NOMO-1 (cell line): ENCODE measurements around the gene CACNA2D2.

Source experiments
- DNase-seq, 2 experiments: peaks; one replicate each; lab custom pipeline; 2025; ENCODE audit not compliant: unreplicated experiment in 2 of 2; lab: John Stamatoyannopoulos, UW

The CACNA2D2 gene

DNA sequence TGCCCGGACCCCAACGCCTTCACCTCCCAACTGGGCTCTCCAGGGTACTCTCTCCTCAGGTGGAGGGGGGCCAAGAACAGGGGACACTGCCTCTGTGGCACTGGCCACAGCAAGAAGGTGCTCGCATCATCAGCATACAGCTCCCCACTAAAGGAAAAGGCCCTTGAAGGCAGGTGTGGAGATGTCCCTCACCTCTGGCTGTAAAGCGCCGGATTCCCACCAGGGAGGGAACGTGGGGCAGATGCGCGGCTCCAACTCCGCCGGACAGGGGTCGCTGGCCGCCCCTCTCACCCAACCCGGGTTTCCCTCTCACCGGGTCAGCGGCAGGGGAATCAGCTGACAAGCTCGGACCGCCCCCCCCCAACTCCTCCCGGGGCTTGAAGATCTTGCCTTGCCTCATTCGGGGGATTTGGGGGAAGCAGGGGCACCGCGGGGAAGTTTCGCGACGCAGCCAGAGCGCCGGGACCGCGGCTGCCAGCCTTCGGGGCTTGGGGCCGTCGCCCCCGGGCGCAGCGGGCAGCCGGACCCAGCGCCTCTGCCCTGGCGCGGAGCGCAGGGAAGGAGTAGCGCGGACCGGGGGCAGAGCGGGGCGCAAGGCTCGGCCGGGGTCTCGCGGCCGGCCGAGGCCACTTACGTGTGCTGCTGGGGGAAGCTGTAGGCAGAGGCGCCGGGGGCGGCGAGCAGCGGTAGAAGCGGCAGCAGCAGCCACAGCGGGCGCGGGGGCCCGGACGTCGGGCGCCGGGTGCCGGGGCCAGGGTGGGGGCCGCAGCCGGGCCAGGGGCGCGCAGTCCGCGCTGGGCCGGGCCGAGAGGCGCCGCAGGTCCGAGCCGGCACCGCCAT is 630 bp downstream of the CACNA2D2 start:
- no peak for DNase-seq

DNA sequence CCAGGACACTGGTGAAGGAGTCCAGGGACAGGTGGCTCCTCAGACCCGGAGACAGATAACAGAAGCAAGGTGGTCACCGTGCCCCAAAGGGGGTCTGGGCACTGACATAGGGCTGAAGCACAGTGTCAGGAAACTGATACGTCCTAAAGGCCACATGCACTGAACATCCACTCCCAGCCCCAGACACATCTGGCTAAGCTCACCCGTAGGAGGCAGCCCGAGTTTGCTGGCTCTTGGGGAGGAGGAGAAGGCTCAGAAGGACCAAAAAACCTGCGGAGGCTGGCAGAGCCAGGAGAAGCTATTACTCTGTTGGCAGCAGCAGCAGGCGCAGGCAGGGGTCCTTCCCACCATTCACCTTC is 1.2 kb downstream of the CACNA2D2 start:
- no peak for DNase-seq

DNA sequence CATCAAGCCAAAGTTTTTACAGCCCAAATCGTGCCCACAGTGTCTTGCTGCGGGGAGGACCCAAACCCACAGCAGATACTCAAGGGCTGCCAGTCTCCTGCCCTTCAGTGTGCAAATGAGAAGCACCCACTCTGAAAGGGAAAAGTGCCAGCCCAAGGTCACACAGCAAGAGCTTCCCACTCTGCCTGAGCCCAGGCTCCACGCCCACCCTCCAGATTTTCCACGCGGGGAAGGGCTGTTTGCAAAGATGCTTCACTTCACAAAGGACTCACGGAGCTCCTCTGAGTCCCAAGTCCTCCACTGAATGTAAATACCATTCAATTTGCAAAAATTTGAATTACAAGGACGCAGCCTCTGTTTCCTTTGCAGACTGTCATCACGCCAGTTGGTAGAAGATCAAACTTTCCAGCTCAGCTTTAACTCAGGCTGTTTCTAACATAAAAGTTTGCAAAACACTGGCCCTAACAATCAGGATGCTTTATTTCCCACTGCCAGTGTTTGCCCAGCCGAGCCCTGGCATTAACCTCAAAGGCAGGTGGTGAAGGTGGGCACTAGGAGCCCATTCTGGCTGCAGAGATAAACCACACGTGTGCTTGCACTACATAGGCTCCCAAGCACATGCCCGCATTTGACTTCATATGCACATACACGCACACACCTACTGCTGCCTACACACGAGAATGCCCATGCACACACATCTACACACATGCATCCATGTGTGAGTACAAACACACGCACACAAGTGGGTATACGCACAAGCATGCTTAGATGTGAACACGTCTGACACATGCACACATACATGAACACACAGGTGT is 7.6 kb downstream of the CACNA2D2 start:
- DNase-seq = no peak

DNA sequence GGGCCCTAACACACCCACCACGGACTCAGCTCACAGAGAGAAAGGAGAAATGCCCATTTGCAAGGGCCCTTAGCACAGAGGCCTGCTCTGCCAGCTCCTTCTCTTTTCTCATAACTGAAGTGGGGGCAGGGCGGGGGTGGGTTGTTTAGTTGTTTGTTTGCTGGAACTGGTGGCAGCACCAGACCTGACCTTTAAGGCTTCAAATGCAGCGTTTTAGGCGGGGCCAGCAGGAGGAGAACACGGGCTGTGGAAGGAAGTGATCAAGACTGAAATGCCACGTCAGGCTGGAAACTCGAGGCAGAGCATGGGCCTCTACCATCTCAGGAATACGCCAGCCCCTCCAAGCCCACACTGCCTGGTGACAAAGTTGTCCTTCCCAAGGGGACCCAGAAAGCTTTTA is 9.3 kb downstream of the CACNA2D2 start:
- DNase-seq = no peak

DNA sequence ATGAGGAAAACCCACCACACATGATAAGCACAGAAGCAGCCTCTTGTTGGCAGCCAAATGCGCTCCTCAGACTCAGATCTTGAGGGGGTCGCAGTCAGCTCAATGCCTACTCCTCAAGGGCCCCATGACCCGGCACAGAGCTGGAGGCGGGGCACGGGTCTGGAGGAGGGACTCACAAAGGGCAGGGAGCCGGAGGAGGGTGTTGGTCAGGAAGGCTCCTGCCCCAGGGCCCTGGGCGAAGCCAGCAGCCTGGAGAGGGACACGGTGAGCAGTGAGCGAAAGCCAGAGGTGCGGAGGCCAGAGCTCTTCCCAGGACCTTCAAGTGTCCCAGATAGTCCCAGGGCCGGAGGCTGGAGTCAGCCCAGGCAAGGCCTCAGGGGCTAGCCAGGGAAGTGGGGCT is 9.8 kb downstream of the CACNA2D2 start:
- DNase-seq = no peak

DNA sequence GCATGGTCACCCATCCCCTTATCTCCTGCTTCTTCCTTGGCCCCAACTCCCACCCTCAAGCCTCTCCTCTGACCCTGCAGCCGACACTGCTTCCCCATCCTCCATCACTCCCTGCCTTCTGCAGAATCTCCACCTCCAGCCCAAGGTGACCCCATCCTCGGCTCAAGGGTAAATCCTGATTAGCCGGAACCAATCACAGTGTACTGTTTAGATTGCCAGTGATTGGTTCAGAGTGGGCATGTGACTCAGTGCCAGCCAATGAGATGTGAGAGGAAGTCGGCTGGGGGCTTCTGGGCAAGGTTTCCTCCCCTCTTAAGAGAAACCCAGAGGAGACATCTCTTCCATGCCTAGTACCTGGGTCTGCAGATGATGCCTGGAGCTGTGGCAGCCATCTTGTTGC is 10.3 kb downstream of the CACNA2D2 start:
- no peak for DNase-seq

DNA sequence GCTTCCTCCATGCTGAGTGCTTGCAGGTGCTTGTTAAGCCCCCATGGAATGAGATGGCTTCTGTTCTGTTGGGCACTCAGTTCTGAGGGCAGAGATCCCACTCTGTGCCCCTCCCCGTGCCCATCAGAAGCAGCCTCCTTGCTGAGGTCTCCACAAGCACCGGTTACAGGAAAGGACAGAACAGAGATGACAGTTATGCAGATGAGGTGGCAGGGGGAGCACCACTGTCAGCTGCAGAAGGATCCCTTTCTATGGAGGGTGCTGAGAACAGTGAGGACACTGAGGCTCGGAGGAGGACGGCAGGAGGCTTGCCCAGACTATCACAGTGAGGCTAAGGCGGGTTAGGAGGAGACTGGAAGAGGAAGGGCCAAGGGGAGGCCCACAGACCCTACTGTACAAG is 12.4 kb downstream of the CACNA2D2 start:
- no peak for DNase-seq

DNA sequence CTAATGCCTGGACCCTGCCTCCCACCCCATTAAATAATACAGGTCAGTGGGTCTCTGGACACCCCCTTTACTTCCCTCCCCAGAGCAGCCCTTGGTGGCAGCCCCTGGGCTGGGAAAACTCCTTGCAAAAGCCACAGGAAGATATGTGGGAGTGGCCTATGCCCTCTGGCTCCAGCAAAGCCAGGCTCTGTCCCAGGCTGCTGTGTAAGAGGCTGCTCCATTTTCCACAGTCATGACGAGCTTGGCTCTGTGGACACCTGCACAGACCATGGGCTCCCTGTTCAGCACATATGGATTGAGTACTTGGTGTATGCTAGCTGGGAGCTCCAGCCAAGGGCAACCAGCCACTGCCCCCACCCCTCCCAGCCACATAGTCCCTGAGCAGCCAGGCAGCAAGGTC is 13.0 kb downstream of the CACNA2D2 start:
- DNase-seq = no peak

DNA sequence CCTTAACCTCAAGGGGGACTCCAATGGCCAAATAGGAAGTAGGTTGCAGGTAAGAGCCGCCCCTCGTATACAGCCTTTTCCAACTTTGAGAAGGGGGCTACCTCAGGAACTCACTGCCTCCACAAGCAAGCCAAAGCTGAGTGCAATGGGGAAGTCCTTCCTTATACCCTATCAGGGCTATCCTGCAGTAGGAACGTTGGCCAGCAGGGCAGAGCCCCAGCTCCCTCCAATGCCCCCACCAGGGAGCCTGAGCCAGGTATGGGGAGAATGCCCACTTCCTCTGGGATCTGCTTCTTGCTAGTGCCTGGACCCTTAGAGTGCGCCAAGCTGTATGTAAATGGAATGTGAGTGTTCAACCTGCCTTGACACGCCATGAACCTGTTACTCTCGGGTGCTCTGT is 16.3 kb downstream of the CACNA2D2 start:
- no peak for DNase-seq

DNA sequence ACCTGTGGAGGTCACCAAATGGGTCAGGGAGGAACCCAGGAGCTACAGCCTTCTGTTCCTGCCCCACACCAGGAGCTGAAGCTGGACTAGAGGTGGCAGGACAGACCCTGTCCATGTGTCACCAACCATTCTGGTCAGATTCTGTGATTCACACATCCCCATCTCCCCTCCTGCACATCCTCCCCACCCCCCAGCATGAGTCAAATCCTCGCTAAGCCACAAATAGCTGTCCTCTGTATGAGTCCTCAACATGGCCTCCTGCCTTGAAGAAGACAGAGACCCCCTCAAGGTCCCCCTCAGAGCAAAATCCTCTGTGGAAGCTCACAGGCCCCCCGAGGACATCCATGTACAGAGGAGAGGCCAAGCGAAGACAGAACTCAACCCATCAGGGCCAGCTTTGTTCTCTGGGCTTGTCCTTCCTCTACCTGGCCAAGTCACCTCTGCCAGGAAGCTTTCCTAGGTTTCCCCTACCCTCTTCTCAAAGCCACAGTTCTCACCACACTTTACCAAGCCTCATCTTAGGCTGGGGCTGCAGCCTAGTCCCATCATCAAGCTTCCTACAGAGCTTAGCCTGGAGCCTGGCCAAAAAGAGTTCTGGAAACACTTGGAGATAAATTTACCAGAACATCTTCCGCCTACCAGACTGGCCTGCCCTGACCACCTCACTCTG is 17.1 kb downstream of the CACNA2D2 start:
- DNase-seq = no peak

DNA sequence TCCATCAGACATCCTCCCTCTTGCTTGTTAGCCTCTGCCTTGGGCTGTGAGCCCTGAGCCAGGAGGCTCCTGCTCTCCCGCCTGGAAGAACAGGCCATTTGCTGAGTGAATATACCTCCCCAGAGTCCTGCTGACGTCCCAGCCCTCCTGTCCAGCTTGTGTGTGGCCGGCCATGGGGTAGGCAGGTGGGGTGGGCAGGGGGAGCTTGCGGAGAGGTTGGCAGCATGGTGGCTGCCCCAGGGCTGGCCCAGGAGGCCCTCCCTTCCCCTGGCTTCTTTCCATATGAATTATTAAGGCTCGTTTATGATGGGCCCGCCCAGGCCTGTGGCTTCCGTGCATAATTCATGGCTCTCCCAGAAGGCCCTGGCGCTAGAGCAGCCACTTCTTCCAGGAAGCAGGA is 18.7 kb downstream of the CACNA2D2 start:
- no peak for DNase-seq

DNA sequence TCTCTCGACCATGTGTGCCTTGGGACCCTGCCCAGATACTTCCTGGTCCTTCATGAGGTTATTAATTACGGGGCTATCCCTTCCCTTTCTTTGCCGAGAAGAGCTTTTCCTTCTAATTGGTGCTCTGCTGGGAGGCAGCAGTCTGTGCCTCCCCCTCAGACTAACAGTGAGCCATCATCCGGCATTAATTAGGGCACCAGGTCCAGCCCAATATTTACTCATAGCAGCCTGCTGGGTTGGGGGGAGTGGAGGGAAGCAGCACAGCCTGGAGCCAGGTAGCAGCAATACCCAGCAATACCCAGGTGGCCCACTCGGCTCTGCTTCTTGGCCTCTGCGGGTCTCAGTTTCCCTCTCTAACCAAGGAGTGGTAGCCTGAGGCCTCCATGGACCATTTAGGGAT is 20.1 kb downstream of the CACNA2D2 start:
- DNase-seq = no peak

DNA sequence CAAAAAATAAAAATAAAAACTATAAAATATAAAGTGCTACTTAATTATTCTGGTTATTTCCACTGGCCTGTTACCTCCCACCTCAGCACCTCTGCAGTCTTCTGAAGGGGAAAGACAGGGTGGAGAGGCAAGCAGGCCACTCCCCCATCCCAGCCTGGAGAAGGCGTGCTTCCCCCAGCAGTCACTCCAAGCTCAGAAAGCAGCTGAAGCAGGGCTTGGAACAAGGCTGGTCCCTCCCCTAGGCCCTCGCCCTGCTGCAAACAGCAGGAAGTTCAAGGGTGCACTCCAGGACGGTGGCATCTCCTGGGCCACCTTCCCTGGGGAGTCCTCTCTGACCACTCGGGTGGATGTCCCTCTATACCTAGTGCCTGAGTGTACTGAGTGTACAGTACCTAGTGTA is 21.4 kb downstream of the CACNA2D2 start:
- DNase-seq = no peak

DNA sequence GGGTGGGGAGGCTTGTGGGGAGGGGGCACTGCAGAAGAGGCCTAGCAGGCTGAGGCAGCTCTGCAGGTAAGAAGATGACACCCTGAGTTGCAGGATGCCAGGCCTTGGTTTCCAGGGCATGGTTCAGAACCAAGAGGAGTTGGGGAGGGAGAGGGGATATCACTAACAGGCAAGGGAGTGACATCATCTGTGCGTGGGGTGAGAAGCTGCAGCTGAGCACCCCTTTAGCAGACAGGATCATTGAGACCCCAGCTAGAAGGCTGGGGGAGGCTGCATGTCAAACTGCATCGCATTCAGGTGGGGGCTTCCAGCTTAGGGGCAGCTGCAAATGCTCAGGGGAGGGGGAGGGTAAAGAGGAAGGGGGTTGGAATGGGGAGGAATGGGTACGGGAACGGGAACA is 23.0 kb downstream of the CACNA2D2 start:
- no peak for DNase-seq

DNA sequence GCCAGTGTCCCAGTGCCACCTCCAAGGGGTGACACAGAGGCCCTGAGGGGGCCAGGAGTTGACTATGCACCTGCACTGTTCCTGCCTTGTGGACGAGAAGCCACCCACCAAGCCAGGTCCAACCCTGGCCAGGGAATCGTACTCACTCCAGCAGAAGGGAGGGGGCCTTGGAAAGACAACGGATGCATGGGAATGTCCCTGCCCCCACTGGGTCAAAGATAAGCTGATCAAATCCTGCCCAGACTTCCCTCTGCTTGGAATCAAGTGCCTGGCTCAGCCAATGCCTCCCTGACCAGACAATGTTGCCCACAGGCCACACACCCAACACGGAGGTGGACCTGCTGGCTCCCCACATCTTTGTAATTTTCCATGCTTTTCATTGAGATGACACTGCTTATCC is 23.9 kb downstream of the CACNA2D2 start:
- DNase-seq = no peak

DNA sequence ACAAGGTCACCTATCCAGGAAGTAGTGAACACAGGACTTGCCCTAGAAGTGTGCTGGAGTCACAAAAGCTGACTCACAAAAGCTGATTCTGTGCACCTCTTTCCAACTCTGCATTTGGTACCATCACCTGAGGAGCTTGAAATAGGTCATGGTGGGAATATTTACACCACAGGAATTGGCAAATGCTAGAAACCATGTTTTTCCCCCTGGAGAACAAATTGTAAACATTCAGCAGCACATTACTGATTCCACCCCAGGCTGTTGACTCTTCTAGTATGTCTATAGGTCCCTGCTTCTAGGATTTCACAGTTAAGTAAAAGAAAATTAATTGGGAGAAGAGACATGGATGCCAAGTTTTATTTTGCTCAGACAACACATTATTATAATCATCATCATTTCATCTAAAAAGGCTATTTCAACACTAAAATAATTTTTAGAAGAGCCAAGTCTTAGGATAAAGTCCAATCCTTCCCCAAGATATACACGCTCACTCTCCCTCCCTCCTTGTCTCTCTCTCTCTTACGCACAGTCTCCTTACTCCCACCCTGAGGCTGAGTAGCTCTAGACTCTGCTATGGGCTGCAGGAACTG is 24.7 kb downstream of the CACNA2D2 start:
- no peak for DNase-seq

DNA sequence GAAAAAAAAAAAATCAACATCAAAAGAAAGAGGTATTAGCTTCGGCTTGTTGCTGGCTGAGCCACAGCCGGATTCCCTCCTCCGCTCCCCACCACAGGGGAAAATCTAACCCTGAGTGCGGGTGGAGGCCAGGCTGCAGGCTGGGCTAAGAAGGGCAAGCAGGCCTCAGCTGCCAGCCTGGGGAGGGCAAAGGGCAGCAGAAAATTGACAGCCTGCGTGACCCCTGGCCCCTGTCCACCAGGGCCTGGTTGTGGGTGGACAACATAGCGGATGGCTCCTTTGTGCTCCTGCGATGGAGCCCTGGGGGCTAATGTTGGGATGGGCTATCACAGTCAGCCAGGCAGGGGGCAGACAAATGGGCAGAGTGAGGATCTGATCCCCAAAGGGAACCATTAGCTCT is 25.4 kb downstream of the CACNA2D2 start:
- DNase-seq = no peak

DNA sequence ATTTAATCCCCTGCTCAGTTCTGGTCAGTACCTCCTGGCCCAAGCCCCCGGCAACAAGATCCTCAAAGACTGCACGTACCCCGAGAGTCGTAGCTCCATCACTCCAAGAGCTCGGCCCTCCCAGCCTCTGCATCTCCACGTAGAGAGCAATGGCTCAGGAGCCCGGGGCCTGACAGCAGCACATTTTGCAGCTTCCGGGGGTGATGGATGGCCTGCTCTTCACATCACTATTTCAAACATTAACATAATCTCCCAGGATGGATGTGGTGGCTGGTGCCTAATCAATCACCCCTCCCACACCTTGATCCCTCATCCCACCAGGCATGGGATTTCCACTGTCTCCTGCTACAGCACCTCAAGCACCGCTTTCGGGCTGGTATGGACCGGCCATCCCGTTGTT is 28.1 kb downstream of the CACNA2D2 start:
- DNase-seq = no peak

DNA sequence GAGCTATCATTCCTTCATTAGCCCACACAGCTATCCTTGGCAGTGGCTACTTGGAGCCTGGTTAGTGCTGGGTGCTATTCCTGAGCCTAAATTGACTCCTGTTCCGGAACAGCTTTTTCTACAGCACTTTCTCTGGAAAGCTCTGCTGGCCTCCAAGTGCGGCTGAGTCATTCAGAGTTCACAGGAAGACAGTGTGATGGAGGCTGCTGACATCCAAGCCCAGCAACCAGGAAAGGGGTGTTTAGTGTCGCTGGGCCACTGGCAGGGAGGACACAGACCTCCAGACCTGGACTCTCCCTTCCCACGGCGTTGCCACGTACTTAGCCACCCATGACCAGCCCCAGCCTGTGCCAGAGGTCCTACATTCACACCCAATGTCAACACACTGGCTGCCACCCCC is 28.7 kb downstream of the CACNA2D2 start:
- no peak for DNase-seq

DNA sequence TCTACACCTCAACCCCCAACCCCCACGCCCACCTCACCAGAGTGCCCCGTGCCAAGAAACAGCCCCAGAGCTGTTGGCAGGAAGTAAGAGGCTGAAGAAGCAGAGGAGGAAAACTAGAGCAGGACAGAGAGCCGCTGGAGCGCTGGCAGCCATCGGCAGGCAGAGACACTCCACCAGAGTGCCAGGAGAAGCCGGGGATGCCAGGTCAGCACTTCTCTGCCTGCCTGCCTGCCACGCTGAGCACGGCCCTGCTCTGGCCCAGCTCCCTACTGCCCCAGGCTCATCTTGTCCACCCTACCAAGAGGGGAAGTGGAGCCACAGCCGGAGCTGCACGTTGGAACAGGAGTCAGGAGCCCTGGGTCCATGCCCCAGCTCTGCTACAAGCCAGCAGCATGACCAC is 29.7 kb downstream of the CACNA2D2 start:
- DNase-seq = no peak

DNA sequence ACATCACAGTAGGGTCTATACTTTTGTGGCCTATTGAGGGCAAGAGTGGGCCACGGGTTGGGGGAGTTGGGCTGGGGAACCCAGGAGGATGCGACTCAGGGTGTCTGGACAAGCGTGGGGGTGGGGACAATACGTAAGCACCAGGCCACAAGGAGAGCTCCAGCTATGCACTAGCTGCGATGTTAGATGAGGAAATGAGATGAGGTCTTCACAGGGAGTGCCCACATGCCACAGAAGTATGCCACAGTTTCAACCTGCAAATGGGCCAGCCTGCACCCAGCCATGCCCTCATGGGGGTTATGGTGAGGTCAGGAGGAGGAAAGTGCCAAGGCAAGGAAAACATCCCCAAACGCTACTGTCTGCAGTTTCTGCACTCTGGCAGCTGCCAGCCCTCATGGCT is 30.5 kb downstream of the CACNA2D2 start:
- no peak for DNase-seq
